HEK293 (cell line): ENCODE results near the gene HYLS1.

Experiments
- CTCF ChIA-PET: fragments of 350-600 bp; formaldehyde crosslinking; extraction: SDS; loops from one replicate; lab custom pipeline; 2021; ENCODE audit warnings: antibody characterized with exemption; lab: Yijun Ruan, JAX
- POLR2A ChIA-PET: fragments of 300-600 bp; formaldehyde crosslinking; extraction: SDS; loops from one replicate; lab custom pipeline; 2020; ENCODE audit warnings: antibody characterized with exemption, inconsistent platforms; lab: Yijun Ruan, JAX
- H3K27ac ChIP-seq: fragments of 200-500 bp; sonication (Bioruptor generic); 2 replicates; pipeline ENCODE4 v1.5.1; 2014; ENCODE audit warnings: low read depth, low read length, control low read depth, inconsistent platforms; ENCODE audit errors: extremely low read depth
- H3K36me3 ChIP-seq, 2 experiments: fragments of 200-500 bp in 1 of 2; sonication (Bioruptor generic) in 1 of 2; 1 replicate in 1 of 2; 2 replicates in 1 of 2; pipeline ENCODE4 v1.5.1; 2014 to 2017; ENCODE audit warnings: inconsistent platforms in 2 of 2, low read length in 2 of 2; ENCODE audit not compliant: control insufficient read depth in 2 of 2, insufficient read depth in 1 of 2
- H3K4me1 ChIP-seq: fragments of 200-500 bp; sonication (Bioruptor generic); 2 replicates; pipeline ENCODE4 v1.5.1; 2014; ENCODE audit warnings: mild to moderate bottlenecking, low read length, inconsistent platforms; ENCODE audit not compliant: control insufficient read depth, insufficient read depth
- H3K4me3 ChIP-seq: 2 replicates; pipeline ENCODE4 v1.5.1; 2011; ENCODE audit warnings: low read depth, mild to moderate bottlenecking, control low read depth, low read length, moderate library complexity
- H3K9me3 ChIP-seq: fragments of 200-500 bp; sonication (Bioruptor generic); 2 replicates; pipeline ENCODE4 v1.5.1; 2014; ENCODE audit warnings: low read depth, low read length, inconsistent platforms; ENCODE audit not compliant: control insufficient read depth, insufficient read depth
- GLIS2 ChIP-seq: fragments of 450-650 bp; formaldehyde crosslinking; IDR thresholded peaks from 2 replicates; pipeline ENCODE4 v1.5.1; 2016; ENCODE audit warnings: missing biosample characterization, missing genetic modification characterization
- HOXA7 ChIP-seq: sonication (generic); formaldehyde crosslinking; IDR thresholded peaks from 2 replicates; pipeline ENCODE4 v1.8.1; 2022; ENCODE audit warnings: missing genetic modification reagents, borderline replicate concordance
- HOXC10 ChIP-seq: sonication (generic); formaldehyde crosslinking; IDR thresholded peaks from 2 replicates; pipeline ENCODE4 v1.8.1; 2023; ENCODE audit warnings: mild to moderate bottlenecking, missing genetic modification reagents
- HOXD13 ChIP-seq: sonication (generic); formaldehyde crosslinking; IDR thresholded peaks from 2 replicates; pipeline ENCODE4 v1.8.0; 2022; ENCODE audit warnings: missing genetic modification reagents, borderline replicate concordance
- OVOL3 ChIP-seq: fragments of 450-650 bp; formaldehyde crosslinking; IDR thresholded peaks from 2 replicates; pipeline ENCODE4 v1.5.1; 2016; ENCODE audit warnings: missing biosample characterization, missing genetic modification characterization
- TRIM28 ChIP-seq: IDR thresholded peaks from 2 replicates; pipeline ENCODE4 v1.6.1; 2011; ENCODE audit warnings: low read length, control low read depth, borderline replicate concordance
- ZBTB20 ChIP-seq: fragments of 450-650 bp; formaldehyde crosslinking; IDR thresholded peaks from 2 replicates; pipeline ENCODE4 v1.5.1; 2016; ENCODE audit warnings: missing biosample characterization, missing genetic modification characterization
- ZBTB7A ChIP-seq: fragments of 450-650 bp; formaldehyde crosslinking; IDR thresholded peaks from 2 replicates; pipeline ENCODE4 v1.5.1; 2016; ENCODE audit warnings: low read depth, missing biosample characterization, missing genetic modification characterization
- ZFP3 ChIP-seq: fragments of 450-650 bp; formaldehyde crosslinking; IDR thresholded peaks from 2 replicates; pipeline ENCODE4 v1.5.1; 2016; ENCODE audit warnings: low read depth, missing biosample characterization, missing genetic modification characterization
- ZNF121 ChIP-seq: fragments of 450-650 bp; formaldehyde crosslinking; IDR thresholded peaks from 2 replicates; pipeline ENCODE4 v1.5.1; 2016; ENCODE audit warnings: missing biosample characterization, missing genetic modification characterization
- ZNF146 ChIP-seq: fragments of 450-650 bp; formaldehyde crosslinking; IDR thresholded peaks from 2 replicates; pipeline ENCODE4 v1.5.1; 2016; ENCODE audit warnings: missing biosample characterization, missing genetic modification characterization
- ZNF155 ChIP-seq: fragments of 450-650 bp; formaldehyde crosslinking; IDR thresholded peaks from 2 replicates; pipeline ENCODE4 v1.5.1; 2016; ENCODE audit warnings: missing biosample characterization, missing genetic modification characterization
- ZNF16 ChIP-seq: fragments of 450-650 bp; formaldehyde crosslinking; IDR thresholded peaks from 2 replicates; pipeline ENCODE4 v1.5.1; 2016; ENCODE audit warnings: low read depth, missing biosample characterization, missing genetic modification characterization
- ZNF169 ChIP-seq: fragments of 450-650 bp; formaldehyde crosslinking; IDR thresholded peaks from 2 replicates; pipeline ENCODE4 v1.5.1; 2016; ENCODE audit warnings: missing biosample characterization, missing genetic modification characterization
- ZNF221 ChIP-seq: fragments of 450-650 bp; formaldehyde crosslinking; IDR thresholded peaks from 2 replicates; pipeline ENCODE4 v1.5.1; 2017; ENCODE audit warnings: missing biosample characterization, missing genetic modification characterization, borderline replicate concordance
- ZNF223 ChIP-seq: fragments of 450-650 bp; formaldehyde crosslinking; IDR thresholded peaks from 2 replicates; pipeline ENCODE4 v1.5.1; 2016; ENCODE audit warnings: missing biosample characterization, missing genetic modification characterization
- ZNF23 ChIP-seq: fragments of 450-650 bp; formaldehyde crosslinking; IDR thresholded peaks from 2 replicates; pipeline ENCODE4 v1.5.1; 2016; ENCODE audit warnings: missing biosample characterization, missing genetic modification characterization, borderline replicate concordance
- ZNF248 ChIP-seq: fragments of 450-650 bp; formaldehyde crosslinking; IDR thresholded peaks from 2 replicates; pipeline ENCODE4 v1.5.1; 2017; ENCODE audit warnings: missing biosample characterization, missing genetic modification characterization
- ZNF266 ChIP-seq: fragments of 450-650 bp; formaldehyde crosslinking; IDR thresholded peaks from 2 replicates; pipeline ENCODE4 v1.5.1; 2016; ENCODE audit warnings: missing biosample characterization, missing genetic modification characterization, low read depth
- ZNF274 ChIP-seq, 2 experiments: fragments of 200-500 bp in 1 of 2; fragments of 450-650 bp in 1 of 2; sonication (Bioruptor generic) in 1 of 2; formaldehyde crosslinking in 1 of 2; IDR thresholded peaks; 2 replicates each; pipeline versions ENCODE4 v1.5.1 to v1.6.1; 2014 to 2016; ENCODE audit warnings: borderline replicate concordance in 1 of 2, inconsistent platforms in 1 of 2, low read length in 1 of 2, missing biosample characterization in 1 of 2, missing genetic modification characterization in 1 of 2
- ZNF335 ChIP-seq: fragments of 450-650 bp; formaldehyde crosslinking; conservative IDR thresholded peaks from 2 replicates; pipeline ENCODE4 v1.5.1; 2016; ENCODE audit warnings: missing biosample characterization, missing genetic modification characterization
- ZNF350 ChIP-seq: fragments of 450-650 bp; formaldehyde crosslinking; IDR thresholded peaks from 2 replicates; pipeline ENCODE4 v1.5.0; 2017; ENCODE audit warnings: missing biosample characterization, mild to moderate bottlenecking, missing genetic modification characterization
- ZNF37A ChIP-seq: fragments of 450-650 bp; IDR thresholded peaks from 2 replicates; pipeline ENCODE4 v1.5.1; 2018; ENCODE audit warnings: missing biosample characterization, missing genetic modification characterization
- ZNF416 ChIP-seq: fragments of 450-650 bp; formaldehyde crosslinking; IDR thresholded peaks from 2 replicates; pipeline ENCODE4 v1.5.1; 2016; ENCODE audit warnings: missing biosample characterization, missing genetic modification characterization
- ZNF426 ChIP-seq: fragments of 450-650 bp; formaldehyde crosslinking; IDR thresholded peaks from 2 replicates; pipeline ENCODE4 v1.5.1; 2017; ENCODE audit warnings: missing biosample characterization, missing genetic modification characterization, mild to moderate bottlenecking, inconsistent platforms, moderate library complexity
- ZNF433 ChIP-seq: fragments of 450-650 bp; formaldehyde crosslinking; IDR thresholded peaks from 2 replicates; pipeline ENCODE4 v1.5.1; 2016; ENCODE audit warnings: missing biosample characterization, missing genetic modification characterization, low read depth
- ZNF600 ChIP-seq: fragments of 450-650 bp; formaldehyde crosslinking; IDR thresholded peaks from 2 replicates; pipeline ENCODE4 v1.5.1; 2016; ENCODE audit warnings: missing biosample characterization, missing genetic modification characterization
- ZNF664 ChIP-seq: fragments of 450-650 bp; formaldehyde crosslinking; IDR thresholded peaks from 2 replicates; pipeline ENCODE4 v1.5.1; 2016; ENCODE audit warnings: missing biosample characterization, missing genetic modification characterization
- ZNF707 ChIP-seq: fragments of 450-650 bp; formaldehyde crosslinking; IDR thresholded peaks from 2 replicates; pipeline ENCODE4 v1.5.1; 2016; ENCODE audit warnings: missing biosample characterization, missing genetic modification characterization
- TF ChIP-seq, protein P1 (sequence below): fragments of 450-650 bp; formaldehyde crosslinking; IDR thresholded peaks from 2 replicates; pipeline ENCODE4 v1.5.1; 2016; ENCODE audit warnings: missing biosample characterization, missing genetic modification characterization
- TF ChIP-seq, protein P2 (sequence below): sonication (generic); formaldehyde crosslinking; IDR thresholded peaks from 2 replicates; pipeline ENCODE4 v1.8.1; 2022; ENCODE audit warnings: mild to moderate bottlenecking, moderate library complexity, missing genetic modification reagents
- TF ChIP-seq, protein P3 (sequence below): fragments of 450-650 bp; formaldehyde crosslinking; IDR thresholded peaks from 2 replicates; pipeline ENCODE4 v1.5.1; 2016; ENCODE audit warnings: missing biosample characterization, missing genetic modification characterization

Gene HYLS1

DNA sequence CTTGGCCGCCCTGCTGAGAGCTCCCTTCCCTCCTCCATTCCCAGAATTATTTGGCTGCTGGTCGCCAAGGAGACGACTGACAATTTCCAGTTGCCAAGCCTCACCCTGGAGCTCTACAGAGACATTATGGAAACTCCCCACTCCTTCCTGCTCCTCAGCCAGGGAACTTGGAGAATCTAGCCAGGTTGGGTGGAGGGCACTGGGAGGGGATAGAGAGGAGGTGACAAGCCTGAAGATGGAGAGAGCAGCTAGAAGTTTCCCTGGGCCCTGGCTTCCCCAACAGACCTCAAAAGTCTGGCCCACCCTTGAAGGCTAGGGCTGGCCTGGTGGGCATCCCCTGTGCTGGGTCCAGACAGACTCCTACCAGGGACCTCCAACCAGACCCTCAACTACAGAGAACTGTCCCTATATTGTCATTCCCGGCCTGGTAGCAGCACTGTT is 51.6 kb downstream of the HYLS1 start:
- Histone ChIP-seq H3K27ac (no peak overlapping the region), H3K36me3 (no peaks in the 10 kb centered on the region), H3K4me1 (no peaks in the 10 kb centered on the region), H3K9me3 (no peaks in the 10 kb centered on the region), H3K4me3 (no peak overlapping the region)
- CTCF ChIA-PET = interaction anchor here (1.1 to 1.9 kb wide), 5 partner anchors 9 to 255 kb away, joined by 3 to 8 read pairs (median 6); no protein-coding TSS in a partner anchor
- POLR2A ChIA-PET = no interaction called here
- TF ChIP-seq ZNF146 (tag by site-specific recombination) (no peak), ZNF416 (tag by site-specific recombination) (no peak), ZNF335 (no peak), ZNF37A (tag by site-specific recombination) (no peak), ZBTB7A (tag by site-specific recombination) (no peak), ZNF23 (tag by site-specific recombination) (no peak), ZNF600 (tag by site-specific recombination) (no peak), ZBTB20 (tag by site-specific recombination) (no peak), ZNF155 (tag by site-specific recombination) (no peak), TRIM28 (no peak), ZNF707 (no peak), HOXC10 (no peak)
- TF ChIP-seq, protein P1, sequence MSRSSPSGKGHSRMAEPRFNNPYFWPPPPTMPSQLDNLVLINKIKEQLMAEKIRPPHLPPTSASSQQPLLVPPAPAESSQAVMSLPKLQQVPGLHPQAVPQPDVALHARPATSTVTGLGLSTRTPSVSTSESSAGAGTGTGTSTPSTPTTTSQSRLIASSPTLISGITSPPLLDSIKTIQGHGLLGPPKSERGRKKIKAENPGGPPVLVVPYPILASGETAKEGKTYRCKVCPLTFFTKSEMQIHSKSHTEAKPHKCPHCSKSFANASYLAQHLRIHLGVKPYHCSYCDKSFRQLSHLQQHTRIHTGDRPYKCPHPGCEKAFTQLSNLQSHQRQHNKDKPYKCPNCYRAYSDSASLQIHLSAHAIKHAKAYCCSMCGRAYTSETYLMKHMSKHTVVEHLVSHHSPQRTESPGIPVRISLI (tag by site-specific recombination) = no peak

DNA sequence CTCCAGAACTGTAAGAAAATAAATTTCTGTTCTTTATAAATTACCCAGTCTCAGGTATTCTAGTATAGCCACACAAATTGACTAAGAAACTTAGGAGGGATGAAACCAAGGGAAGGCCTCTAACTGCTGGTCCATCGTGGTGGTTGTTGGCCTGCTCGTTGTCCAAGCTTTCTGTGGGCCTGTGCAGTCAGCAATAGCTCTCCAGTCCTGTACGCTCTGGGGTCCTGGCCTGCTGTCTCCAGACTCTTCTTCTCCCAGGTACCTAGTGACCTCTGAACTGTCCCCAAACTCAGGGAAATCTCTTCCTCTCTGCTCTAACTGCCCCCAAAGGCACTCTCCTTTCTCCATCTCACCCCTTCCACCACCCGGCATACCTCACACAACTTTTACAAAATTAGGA is 52.7 kb downstream of the HYLS1 start:
- Histone ChIP-seq H3K27ac (no peak overlapping the region), H3K4me3 (no peak overlapping the region), H3K9me3 (no peaks in the 10 kb centered on the region), H3K4me1 (no peaks in the 10 kb centered on the region), H3K36me3 (no peaks in the 10 kb centered on the region)
- TF ChIP-seq ZNF426 (tag by site-specific recombination) (no peak), GLIS2 (no peak), ZNF266 (tag by site-specific recombination) (no peak), ZNF169 (no peak), HOXA7 (CRISPR knock-in tag) (no peak), ZNF274 (IDR thresholded peaks at IDR 0.05; ENCODE audit: low read length) (no peak), ZNF274 (tag by site-specific recombination; IDR thresholded peaks at IDR 0.05; ENCODE audit: borderline replicate concordance) (no peak), ZFP3 (no peak), HOXD13 (no peak), ZNF433 (tag by site-specific recombination) (no peak), ZNF664 (tag by site-specific recombination) (no peak), ZNF221 (tag by site-specific recombination) (no peak), ZNF16 (tag by site-specific recombination) (no peak), ZNF350 (tag by site-specific recombination) (no peak), ZNF121 (tag by site-specific recombination) (no peak), ZNF248 (tag by site-specific recombination) (no peak), ZNF223 (no peak), OVOL3 (tag by site-specific recombination) (no peak)
- TF ChIP-seq, protein P2, sequence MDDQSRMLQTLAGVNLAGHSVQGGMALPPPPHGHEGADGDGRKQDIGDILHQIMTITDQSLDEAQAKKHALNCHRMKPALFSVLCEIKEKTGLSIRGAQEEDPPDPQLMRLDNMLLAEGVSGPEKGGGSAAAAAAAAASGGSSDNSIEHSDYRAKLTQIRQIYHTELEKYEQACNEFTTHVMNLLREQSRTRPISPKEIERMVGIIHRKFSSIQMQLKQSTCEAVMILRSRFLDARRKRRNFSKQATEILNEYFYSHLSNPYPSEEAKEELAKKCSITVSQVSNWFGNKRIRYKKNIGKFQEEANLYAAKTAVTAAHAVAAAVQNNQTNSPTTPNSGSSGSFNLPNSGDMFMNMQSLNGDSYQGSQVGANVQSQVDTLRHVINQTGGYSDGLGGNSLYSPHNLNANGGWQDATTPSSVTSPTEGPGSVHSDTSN = no peak
- TF ChIP-seq, protein P3, sequence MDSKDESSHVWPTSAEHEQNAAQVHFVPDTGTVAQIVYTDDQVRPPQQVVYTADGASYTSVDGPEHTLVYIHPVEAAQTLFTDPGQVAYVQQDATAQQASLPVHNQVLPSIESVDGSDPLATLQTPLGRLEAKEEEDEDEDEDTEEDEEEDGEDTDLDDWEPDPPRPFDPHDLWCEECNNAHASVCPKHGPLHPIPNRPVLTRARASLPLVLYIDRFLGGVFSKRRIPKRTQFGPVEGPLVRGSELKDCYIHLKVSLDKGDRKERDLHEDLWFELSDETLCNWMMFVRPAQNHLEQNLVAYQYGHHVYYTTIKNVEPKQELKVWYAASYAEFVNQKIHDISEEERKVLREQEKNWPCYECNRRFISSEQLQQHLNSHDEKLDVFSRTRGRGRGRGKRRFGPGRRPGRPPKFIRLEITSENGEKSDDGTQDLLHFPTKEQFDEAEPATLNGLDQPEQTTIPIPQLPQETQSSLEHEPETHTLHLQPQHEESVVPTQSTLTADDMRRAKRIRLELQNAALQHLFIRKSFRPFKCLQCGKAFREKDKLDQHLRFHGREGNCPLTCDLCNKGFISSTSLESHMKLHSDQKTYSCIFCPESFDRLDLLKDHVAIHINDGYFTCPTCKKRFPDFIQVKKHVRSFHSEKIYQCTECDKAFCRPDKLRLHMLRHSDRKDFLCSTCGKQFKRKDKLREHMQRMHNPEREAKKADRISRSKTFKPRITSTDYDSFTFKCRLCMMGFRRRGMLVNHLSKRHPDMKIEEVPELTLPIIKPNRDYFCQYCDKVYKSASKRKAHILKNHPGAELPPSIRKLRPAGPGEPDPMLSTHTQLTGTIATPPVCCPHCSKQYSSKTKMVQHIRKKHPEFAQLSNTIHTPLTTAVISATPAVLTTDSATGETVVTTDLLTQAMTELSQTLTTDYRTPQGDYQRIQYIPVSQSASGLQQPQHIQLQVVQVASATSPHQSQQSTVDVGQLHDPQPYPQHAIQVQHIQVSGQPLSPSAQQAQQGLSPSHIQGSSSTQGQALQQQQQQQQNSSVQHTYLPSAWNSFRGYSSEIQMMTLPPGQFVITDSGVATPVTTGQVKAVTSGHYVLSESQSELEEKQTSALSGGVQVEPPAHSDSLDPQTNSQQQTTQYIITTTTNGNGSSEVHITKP = no peak
- POLR2A ChIA-PET = no interaction called here
- CTCF ChIA-PET = interaction anchor here (0.7 to 1.9 kb wide), 9 partner anchors 8 to 254 kb away, joined by 3 to 8 read pairs (median 3); no protein-coding TSS in a partner anchor
